ENCODE data around the gene JAM3. TPM values are rescaled to one million over a fixed set of nuclear protein-coding genes. Genes with fewer than 3 reads are reported as not detected.

Gene JAM3
- total and polyA plus RNA-seq, 9 of the 15 experiments (the other 6 are each of a cell fraction or from before 2014, with no cell fraction given), result 0.22 to 0.76 (median 0.40) TPM

GRCh38 chr11:134196756-134197155 is 127.9 kb downstream of the JAM3 start:
- TF ChIP-seq ZNF175 (CRISPR knock-in tag; IDR thresholded peaks at IDR 0.05; ENCODE audit: low read depth) (no peak), MECOM (CRISPR knock-in tag; IDR thresholded peaks at IDR 0.05) (no peak), PPARD (CRISPR knock-in tag; IDR thresholded peaks at IDR 0.05) (no peak), ZBTB11 (CRISPR knock-in tag; IDR thresholded peaks at IDR 0.05) (no peak), KAT7 (CRISPR knock-in tag; IDR thresholded peaks at IDR 0.05; ENCODE audit: borderline replicate concordance) (no peak), ZNF609 (CRISPR knock-in tag; IDR thresholded peaks at IDR 0.05; ENCODE audit: borderline replicate concordance) (no peak), NR3C1 (CRISPR knock-in tag; IDR thresholded peaks at IDR 0.05) (no peak), ATF2 (CRISPR knock-in tag; IDR thresholded peaks at IDR 0.05) (no peak), RHOXF2B (CRISPR knock-in tag; conservative IDR thresholded peaks at IDR 0.05) (no peak), RBM14 (IDR thresholded peaks at IDR 0.05; ENCODE audit: borderline replicate concordance, insufficient read depth, low read depth, low read length) (no peak), SMAD2 (IDR thresholded peaks at IDR 0.05; ENCODE audit: low read depth, low read length) (no peak), ZNF146 (CRISPR knock-in tag; IDR thresholded peaks at IDR 0.05; ENCODE audit: unreplicated experiment) (no peak), PHB2 (IDR thresholded peaks at IDR 0.05; ENCODE audit: low read depth) (no peak)
- intact Hi-C loops (cut with micrococcal nuclease), result no loop called here

More at GRCh38 chr11:134196756-134197155, 127.9 kb downstream of the JAM3 start:
- WGBS (ENCODE audit: insufficient coverage, low coverage, missing lambda C conversion rate), result 78% methylated on average over 4 of the region's 4 CpGs
- Histone ChIP-seq H4K20me1 (replicated peaks; ENCODE audit: control insufficient read depth, insufficient read depth, low read length) (no peaks in the 10 kb centered on the region), H3K27ac (ENCODE audit: extremely low read depth, low read depth, low read length) (no peak overlapping the region), H3K4me2 (ENCODE audit: insufficient read depth, low read length) (no peak overlapping the region), H3K9ac (ENCODE audit: insufficient read depth in 1 of 2, low read depth in 2 of 2, low read length in 2 of 2) (no peak overlapping the region), H3K9me1 (ENCODE audit: control insufficient read depth, insufficient read depth, low read length) (no peaks in the 10 kb centered on the region), H3K27me3 (ENCODE audit: control insufficient read depth in 2 of 2, insufficient read depth in 2 of 2, low read length in 2 of 2) (no peaks in the 10 kb centered on the region), H3K79me2 (ENCODE audit: control insufficient read depth, insufficient read depth, low read length) (no peaks in the 10 kb centered on the region), H3K36me3 (ENCODE audit: control insufficient read depth, insufficient read depth, low read length) (peaks cover 93% of the 10 kb centered on the region), H2AFZ (ENCODE audit: low read depth, low read length) (no peak overlapping the region), H3K4me1 (replicated peaks in 1 of 2; ENCODE audit: control insufficient read depth in 2 of 2, insufficient read depth in 2 of 2, low read length in 2 of 2) (no peaks in the 10 kb centered on the region), H3K4me3 (no peak overlapping the region), H3K9me3 (replicated peaks; ENCODE audit: control insufficient read depth, insufficient read depth, low read depth, low read length) (no peaks in the 10 kb centered on the region)
- in situ Hi-C loops (cut with MboI), result no loop called here
- ChIA-PET POLR2A (interaction anchor here (1.0 kb wide), 1 partner anchor 12 kb away, joined by 4 read pairs; no protein-coding TSS in a partner anchor), CTCF (ENCODE audit: low intra/inter-chr PET ratio) (no interaction called here)
- ATAC-seq, result peak; percentile 60; the same call in 2 of the 3 replicates
- no TSS peak for BruUV-seq (replicated peaks)
- FAIRE-seq, result no peak
- DNase-seq (ENCODE audit: extremely low read depth in 1 of 4, low spot score in 3 of 4), result no peak
